Neural progenitor cell (in vitro differentiated cells): ENCODE results near the gene LY86. TPM values are rescaled to one million over a fixed set of nuclear protein-coding genes. Genes with fewer than 3 reads are reported as not detected.

Experiments used
- DNase-seq: peaks from one replicate; pipeline ENCODE4 v3.0.0-alpha.2; 2016; ENCODE audit warnings: low spot score
- H2AFZ ChIP-seq: fragments of 200-600 bp; sonication (generic); replicated peaks from 2 replicates; pipeline ENCODE4 v1.6.1; 2016; ENCODE audit warnings: antibody characterized with exemption
- H3F3A ChIP-seq: fragments of 200-600 bp; sonication (generic); 2 replicates; pipeline ENCODE4 v1.6.1; 2016; ENCODE audit warnings: antibody characterized with exemption, low read depth
- H3K27ac ChIP-seq: fragments of 200-600 bp; sonication (generic); 2 replicates; pipeline ENCODE4 v1.5.1; 2016; ENCODE audit warnings: mild to moderate bottlenecking
- H3K27me3 ChIP-seq: fragments of 200-600 bp; sonication (generic); 2 replicates; pipeline ENCODE4 v1.6.1; 2016; ENCODE audit warnings: mild to moderate bottlenecking, moderate library complexity
- H3K36me3 ChIP-seq: fragments of 200-600 bp; sonication (generic); 2 replicates; pipeline ENCODE4 v1.5.1; 2016
- H3K4me1 ChIP-seq: fragments of 200-600 bp; sonication (generic); 2 replicates; pipeline ENCODE4 v1.6.1; 2016; ENCODE audit warnings: mixed run types
- H3K4me2 ChIP-seq: fragments of 200-600 bp; sonication (generic); 2 replicates; pipeline ENCODE4 v1.6.1; 2016
- H3K4me3 ChIP-seq: fragments of 200-600 bp; sonication (generic); 2 replicates; pipeline ENCODE4 v1.5.1; 2016
- H3K79me2 ChIP-seq: fragments of 200-600 bp; sonication (generic); 2 replicates; pipeline ENCODE4 v1.6.1; 2016; ENCODE audit warnings: low read depth
- H3K9ac ChIP-seq: fragments of 200-600 bp; sonication (generic); 2 replicates; pipeline ENCODE4 v1.6.1; 2016
- H3K9me3 ChIP-seq: fragments of 200-600 bp; sonication (generic); 2 replicates; pipeline ENCODE4 v1.5.1; 2016; ENCODE audit warnings: low read depth
- H4K20me1 ChIP-seq: fragments of 200-600 bp; sonication (generic); 2 replicates; pipeline ENCODE4 v1.6.1; 2016; ENCODE audit warnings: low read depth
- H3K27ac Mint-ChIP-seq: 3 replicates; pipeline ENCODE4 v1.8.0; 2021; ENCODE audit warnings: mixed read lengths
- H3K27me3 Mint-ChIP-seq: 2 replicates; pipeline ENCODE4 v1.8.0; 2022; ENCODE audit warnings: low read depth, mild to moderate bottlenecking, inconsistent platforms, moderate library complexity, mixed read lengths; ENCODE audit not compliant: insufficient read depth
- H3K36me3 Mint-ChIP-seq: 3 replicates; pipeline ENCODE4 v1.8.0; 2021; ENCODE audit warnings: mixed read lengths
- H3K4me1 Mint-ChIP-seq: 3 replicates; pipeline ENCODE4 v1.8.0; 2021; ENCODE audit warnings: mixed read lengths
- H3K4me3 Mint-ChIP-seq: 3 replicates; pipeline ENCODE4 v1.8.0; 2021; ENCODE audit warnings: mild to moderate bottlenecking, moderate library complexity, mixed read lengths
- H3K9me3 Mint-ChIP-seq: 3 replicates; pipeline ENCODE4 v1.8.0; 2020; ENCODE audit warnings: mixed read lengths
- CTCF ChIP-seq: fragments of 200-600 bp; sonication (generic); IDR thresholded peaks from 2 replicates; pipeline ENCODE4 v1.5.1; 2017; ENCODE audit warnings: antibody characterized with exemption, mild to moderate bottlenecking
- EZH2 ChIP-seq: fragments of 200-600 bp; sonication (generic); IDR thresholded peaks from 2 replicates; pipeline ENCODE4 v1.6.1; 2017; ENCODE audit warnings: antibody characterized with exemption, mild to moderate bottlenecking, moderate library complexity
- EZH2phosphoT487 ChIP-seq: fragments of 200-600 bp; sonication (generic); IDR thresholded peaks from 2 replicates; pipeline ENCODE4 v1.6.1; 2017; ENCODE audit warnings: antibody characterized with exemption
- total RNA-seq: library from RNA; depleted of rRNA; stranded (reverse); fragments of >200 nt; gene quantifications from 2 replicates; pipeline ENCODE4 v1.2.3, GENCODE V29; 2015; ENCODE audit warnings: low replicate concordance

The LY86 gene
- total RNA-seq, 1 donor from 2014 or later: not detected

GRCh38 chr6:6595952-6596351, 7.4 kb downstream of the LY86 start:
- no peak overlapping the region for H2AFZ ChIP-seq
- H3K4me1 Mint-ChIP-seq: no peaks in the 10 kb centered on the region
- peaks cover 2% of the 10 kb centered on the region for H3K9me3 Mint-ChIP-seq
- H3K9ac ChIP-seq: no peak overlapping the region
- TF ChIP-seq EZH2phosphoT487: no peak
- TF ChIP-seq EZH2: no peak
- TF ChIP-seq CTCF: no peak
- H3K27me3 Mint-ChIP-seq: peaks cover 10% of the 10 kb centered on the region
- H3K4me1 ChIP-seq: no peaks in the 10 kb centered on the region
- no peak overlapping the region for H3K4me2 ChIP-seq
- H3K9me3 ChIP-seq: no peaks in the 10 kb centered on the region
- no peak overlapping the region for H3K27ac ChIP-seq
- H3K79me2 ChIP-seq: no peaks in the 10 kb centered on the region
- H3F3A ChIP-seq: no peaks in the 10 kb centered on the region
- no peak overlapping the region for H3K4me3 Mint-ChIP-seq
- H3K36me3 ChIP-seq: no peaks in the 10 kb centered on the region
- H3K27ac Mint-ChIP-seq: no peak overlapping the region
- H3K27me3 ChIP-seq: no peaks in the 10 kb centered on the region
- no peaks in the 10 kb centered on the region for H3K36me3 Mint-ChIP-seq
- no peaks in the 10 kb centered on the region for H4K20me1 ChIP-seq
- no peak for DNase-seq
- H3K4me3 ChIP-seq: no peak overlapping the region

DNA sequence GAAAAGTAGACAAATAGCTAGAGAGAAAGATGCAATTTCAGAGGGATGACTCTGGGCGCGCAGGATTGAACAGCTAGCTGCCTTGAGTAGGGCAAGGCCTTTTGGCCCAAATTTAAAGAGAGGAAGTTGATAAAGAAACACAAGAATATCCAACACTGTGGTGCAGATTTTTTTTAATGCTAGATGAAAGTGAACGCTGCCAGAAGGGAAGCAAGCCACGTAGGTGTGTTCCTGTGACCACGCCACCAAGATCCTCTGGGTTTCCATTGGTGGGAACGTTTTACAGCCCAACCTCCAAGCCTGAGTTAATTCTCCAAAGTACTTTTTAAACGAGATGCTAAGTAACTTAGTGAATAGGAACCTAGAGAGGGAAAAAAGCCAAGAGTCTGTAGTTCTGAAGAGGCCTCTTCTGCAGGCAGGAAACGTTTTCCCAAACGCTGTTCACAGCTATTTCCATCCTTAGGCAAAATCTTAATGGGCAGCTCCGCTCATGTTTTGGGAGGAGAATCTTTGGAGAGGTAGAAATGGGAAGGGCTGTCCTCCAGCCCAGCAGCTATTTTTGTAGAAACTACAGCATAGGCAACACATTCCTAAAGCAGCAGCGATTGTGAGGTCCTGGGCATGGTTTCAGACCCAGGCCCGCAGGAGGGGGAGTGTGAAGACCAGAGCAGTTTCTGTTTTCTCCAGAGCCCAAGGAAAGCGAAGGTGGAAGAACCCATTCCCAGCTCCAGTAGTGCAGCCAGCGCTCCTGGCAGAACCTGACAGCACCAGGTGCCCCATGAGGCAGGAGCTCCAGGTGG, 8.2 kb downstream of the LY86 start:
- Histone ChIP-seq H3K36me3 (no peaks in the 10 kb centered on the region), H3K27me3 (no peaks in the 10 kb centered on the region), H3K27ac (no peak overlapping the region), H3K9ac (no peak overlapping the region), H3K4me1 (no peaks in the 10 kb centered on the region), H2AFZ (no peak overlapping the region), H3K79me2 (no peaks in the 10 kb centered on the region), H3K4me3 (no peak overlapping the region), H3F3A (no peaks in the 10 kb centered on the region), H4K20me1 (no peaks in the 10 kb centered on the region), H3K9me3 (no peaks in the 10 kb centered on the region), H3K4me2 (no peak overlapping the region)
- DNase-seq: no peak
- Mint-ChIP-seq H3K4me1 (no peaks in the 10 kb centered on the region), H3K4me3 (no peak overlapping the region), H3K27me3 (peaks cover 8% of the 10 kb centered on the region), H3K27ac (no peak overlapping the region), H3K36me3 (no peaks in the 10 kb centered on the region), H3K9me3 (peaks cover 2% of the 10 kb centered on the region)
- TF ChIP-seq EZH2: no peak
- no peak for TF ChIP-seq CTCF
- no peak for TF ChIP-seq EZH2phosphoT487

- TF ChIP-seq CTCF (no peak), EZH2phosphoT487 (no peak), EZH2 (no peak)
- no peaks in the 10 kb centered on the region for H3K4me1 Mint-ChIP-seq
- Histone ChIP-seq H2AFZ (peak overlapping the region; percentile 72), H3K9me3 (no peaks in the 10 kb centered on the region), H3K4me1 (no peaks in the 10 kb centered on the region), H3K27ac (no peak overlapping the region), H3K79me2 (no peaks in the 10 kb centered on the region), H4K20me1 (no peaks in the 10 kb centered on the region), H3K9ac (no peak overlapping the region), H3K4me3 (no peak overlapping the region), H3K36me3 (no peaks in the 10 kb centered on the region), H3K27me3 (no peaks in the 10 kb centered on the region), H3F3A (no peaks in the 10 kb centered on the region), H3K4me2 (no peak overlapping the region)
- H3K27me3 Mint-ChIP-seq: peaks cover 6% of the 10 kb centered on the region
- H3K9me3 Mint-ChIP-seq: peaks cover 2% of the 10 kb centered on the region
- H3K36me3 Mint-ChIP-seq: no peaks in the 10 kb centered on the region
- H3K27ac Mint-ChIP-seq: no peak overlapping the region
- no peak for DNase-seq
- no peak overlapping the region for H3K4me3 Mint-ChIP-seq
Measured at GRCh38 chr6:6597682-6598081, 9.2 kb downstream of the LY86 start.
